ENCODE measurements around the gene MMEL1. TPM values are rescaled to one million over a fixed set of nuclear protein-coding genes. Genes with fewer than 3 reads are reported as not detected.

MMEL1 gene
- total and polyA plus RNA-seq, 3 donors from 2014 or later = 17.2 to 36.4 (median 18.8) TPM

DNA sequence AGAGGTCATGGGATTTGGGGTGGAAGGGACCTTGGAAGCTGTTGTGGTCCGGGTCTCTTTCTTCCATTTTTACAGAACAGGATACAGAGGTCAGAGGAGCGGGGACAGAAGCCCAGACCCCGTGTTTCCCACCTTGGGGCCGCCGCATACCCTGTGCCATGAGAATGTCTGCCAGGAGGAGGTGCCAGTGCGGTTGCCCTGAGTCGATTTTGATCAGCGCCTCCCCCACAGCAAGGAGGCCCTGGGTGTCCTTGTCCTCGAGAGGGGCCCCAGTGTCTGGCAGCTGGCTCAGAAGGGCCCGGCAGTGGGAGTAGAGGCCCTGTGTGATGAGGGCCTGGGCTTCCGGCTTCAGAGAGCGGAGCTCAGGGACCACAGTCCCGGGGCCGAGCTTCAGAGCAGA is 12.3 kb upstream of the MMEL1 start:
- Histone ChIP-seq H3K27me3 (no peaks in the 10 kb centered on the region), H3K36me3 (ENCODE audit: low read depth, missing control alignments) (no peaks in the 10 kb centered on the region), H3K4me1 (peaks cover 17% of the 10 kb centered on the region), H3K9me3 (no peaks in the 10 kb centered on the region), H3K4me3 (no peak overlapping the region), H3K27ac (no peak overlapping the region)
- intact Hi-C loops (cut with DNase I; ENCODE audit: low total_unique reads) = no loop called here
- 68 to 74% methylated on average over 11 to 14 of the region's 14 CpGs for WGBS, 2 donors
- no peak for DNase-seq
- no peak for TF ChIP-seq CTCF (IDR thresholded peaks at IDR 0.05)
- TF ChIP-seq POLR2A (IDR thresholded peaks at IDR 0.05) = no peak

DNA sequence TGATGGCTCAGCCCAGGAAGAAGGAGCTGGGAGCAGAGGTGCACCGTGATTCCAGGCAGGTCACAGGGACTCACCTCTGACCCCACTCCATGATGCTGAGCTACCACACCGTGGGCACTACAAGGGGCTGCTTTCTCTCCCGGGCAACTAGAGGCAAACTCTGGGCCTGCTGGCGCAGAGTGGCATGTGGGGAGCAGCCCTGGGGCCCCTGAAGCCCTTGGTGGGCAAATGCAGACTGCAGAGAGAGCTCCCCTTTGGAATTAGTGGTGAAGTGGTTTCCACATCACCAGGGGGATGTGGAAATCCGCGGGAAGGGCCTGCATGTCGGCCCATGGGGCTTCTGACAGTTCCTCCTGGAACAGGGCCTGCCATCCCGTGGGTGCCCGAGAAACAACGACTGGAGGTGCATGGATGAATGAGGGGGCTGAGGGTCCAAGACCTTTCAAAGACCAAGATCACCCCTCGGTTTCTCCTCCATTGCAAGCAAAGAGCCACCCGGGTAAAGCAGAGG is 11.8 kb upstream of the MMEL1 start:
- 89 to 91% methylated on average over 10 to 12 of the region's 12 CpGs for WGBS, 2 donors
- H3K27ac ChIP-seq = no peak overlapping the region
- peaks cover 17% of the 10 kb centered on the region for H3K4me1 ChIP-seq
- TF ChIP-seq CTCF (IDR thresholded peaks at IDR 0.05) (no peak), POLR2A (IDR thresholded peaks at IDR 0.05) (no peak)
- intact Hi-C loops (cut with DNase I; ENCODE audit: low total_unique reads) = no loop called here
- H3K9me3 ChIP-seq = no peaks in the 10 kb centered on the region
- no peaks in the 10 kb centered on the region for H3K36me3 ChIP-seq (ENCODE audit: low read depth, missing control alignments)
- no peak overlapping the region for H3K4me3 ChIP-seq
- DNase-seq = peak; percentile 10
- no peaks in the 10 kb centered on the region for H3K27me3 ChIP-seq

DNA sequence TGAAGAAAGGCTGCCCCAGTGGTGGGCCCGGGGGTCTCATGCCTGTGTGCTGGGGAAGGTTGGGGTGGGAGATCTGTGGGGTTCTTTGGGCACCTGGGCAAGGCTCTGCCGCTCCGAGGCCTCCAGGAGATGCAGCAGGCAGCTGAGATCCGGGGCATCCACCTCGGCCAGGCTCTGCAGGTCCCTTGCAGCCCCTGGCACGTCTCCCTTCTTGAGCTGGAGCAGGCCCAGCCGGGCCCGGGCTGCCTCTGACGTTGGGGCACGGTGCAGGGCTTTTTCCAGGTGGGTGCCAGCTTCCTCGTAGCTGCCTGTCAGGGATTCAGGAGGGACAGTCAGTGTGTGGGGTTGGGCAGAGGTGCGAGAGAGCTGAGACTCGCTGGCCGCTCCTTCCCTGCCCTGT is 11.4 kb upstream of the MMEL1 start:
- intact Hi-C loops (cut with DNase I; ENCODE audit: low total_unique reads) = no loop called here
- Histone ChIP-seq H3K27ac (no peak overlapping the region), H3K4me3 (no peak overlapping the region), H3K9me3 (no peaks in the 10 kb centered on the region), H3K36me3 (ENCODE audit: low read depth, missing control alignments) (no peaks in the 10 kb centered on the region), H3K4me1 (peaks cover 17% of the 10 kb centered on the region), H3K27me3 (no peaks in the 10 kb centered on the region)
- WGBS, 2 donors = 81% methylated on average over 14 of the region's 14 CpGs; no CpG with 5 or more reads in 1 of the 2 donors
- DNase-seq = peak; percentile 11
- TF ChIP-seq CTCF (IDR thresholded peaks at IDR 0.05) (no peak), POLR2A (IDR thresholded peaks at IDR 0.05) (no peak)

GRCh38 chr1:2643414-2644077 is 10.7 kb upstream of the MMEL1 start:
- WGBS, 2 donors = 15 to 34% methylated on average over 3 to 23 of the region's 24 CpGs

More at GRCh38 chr1:2643414-2644077, 10.7 kb upstream of the MMEL1 start:
- DNase-seq = no peak
- Histone ChIP-seq H3K36me3 (ENCODE audit: low read depth, missing control alignments) (no peaks in the 10 kb centered on the region), H3K4me1 (peaks cover 17% of the 10 kb centered on the region), H3K4me3 (peak overlapping the region; percentile 64 to 86), H3K27me3 (no peaks in the 10 kb centered on the region), H3K9me3 (no peaks in the 10 kb centered on the region), H3K27ac (peak overlapping the region in 1 of 2 donors; percentile 75)
- TF ChIP-seq POLR2A (IDR thresholded peaks at IDR 0.05) (no peak), CTCF (IDR thresholded peaks at IDR 0.05) (no peak)
- intact Hi-C loops (cut with DNase I; ENCODE audit: low total_unique reads) = no loop called here

Data from testis (tissue), 3 donors.